ENCODE data around the gene RTF2. TPM values are rescaled to one million over a fixed set of nuclear protein-coding genes. Genes with fewer than 3 reads are reported as not detected.
A peak's percentile ranks its signal among the peaks of the same experiment; 100 is the strongest.

The RTF2 gene
- total RNA-seq, 4 donors from 2014 or later = 46.1 to 68.6 (median 64.2) TPM

DNA sequence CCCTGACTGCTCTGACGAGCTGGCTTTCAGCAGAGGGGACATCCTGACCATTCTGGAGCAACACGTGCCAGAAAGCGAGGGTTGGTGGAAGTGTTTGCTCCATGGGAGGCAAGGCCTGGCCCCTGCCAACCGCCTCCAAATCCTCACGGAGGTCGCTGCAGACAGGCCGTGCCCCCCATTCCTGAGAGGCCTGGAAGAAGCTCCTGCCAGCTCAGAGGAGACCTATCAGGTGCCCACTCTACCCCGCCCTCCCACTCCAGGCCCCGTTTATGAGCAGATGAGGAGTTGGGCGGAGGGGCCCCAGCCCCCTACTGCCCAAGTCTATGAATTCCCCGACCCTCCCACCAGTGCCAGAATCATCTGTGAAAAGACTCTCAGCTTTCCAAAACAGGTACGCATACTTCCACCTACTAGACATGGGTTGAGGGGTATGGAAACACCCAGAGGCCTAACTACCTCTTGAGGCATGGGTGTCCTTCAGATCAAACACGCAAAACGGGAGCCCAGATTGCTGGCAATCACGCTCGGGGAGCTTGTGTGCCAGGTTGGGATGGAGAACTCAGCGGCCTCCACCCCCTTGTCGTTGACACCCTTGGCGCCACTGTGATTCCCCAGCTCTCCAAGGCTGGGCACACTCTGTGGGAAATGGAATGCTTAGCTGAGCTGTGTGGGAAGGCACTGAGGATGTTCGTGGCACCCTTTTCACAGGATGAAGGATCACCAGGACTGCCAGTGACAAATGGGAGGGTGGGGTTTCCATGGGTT lies 31.0 kb upstream of the RTF2 start:
- 82 to 86% methylated on average over 13 to 16 of the region's 20 CpGs for WGBS, 2 donors
- Histone ChIP-seq H3K4me3 (replicated peaks in 1 of 3) (no peak overlapping the region), H3K27me3 (no peaks in the 10 kb centered on the region), H3K27ac (no peak overlapping the region), H3K9me3 (no peaks in the 10 kb centered on the region), H3K4me1 (peaks cover 8 to 13% of the 10 kb centered on the region in 2 donors), H3K36me3 (no peaks in the 10 kb centered on the region)
- intact Hi-C loops (cut with DNase I) = no loop called here
- no peak for DNase-seq
- TF ChIP-seq, protein P1, sequence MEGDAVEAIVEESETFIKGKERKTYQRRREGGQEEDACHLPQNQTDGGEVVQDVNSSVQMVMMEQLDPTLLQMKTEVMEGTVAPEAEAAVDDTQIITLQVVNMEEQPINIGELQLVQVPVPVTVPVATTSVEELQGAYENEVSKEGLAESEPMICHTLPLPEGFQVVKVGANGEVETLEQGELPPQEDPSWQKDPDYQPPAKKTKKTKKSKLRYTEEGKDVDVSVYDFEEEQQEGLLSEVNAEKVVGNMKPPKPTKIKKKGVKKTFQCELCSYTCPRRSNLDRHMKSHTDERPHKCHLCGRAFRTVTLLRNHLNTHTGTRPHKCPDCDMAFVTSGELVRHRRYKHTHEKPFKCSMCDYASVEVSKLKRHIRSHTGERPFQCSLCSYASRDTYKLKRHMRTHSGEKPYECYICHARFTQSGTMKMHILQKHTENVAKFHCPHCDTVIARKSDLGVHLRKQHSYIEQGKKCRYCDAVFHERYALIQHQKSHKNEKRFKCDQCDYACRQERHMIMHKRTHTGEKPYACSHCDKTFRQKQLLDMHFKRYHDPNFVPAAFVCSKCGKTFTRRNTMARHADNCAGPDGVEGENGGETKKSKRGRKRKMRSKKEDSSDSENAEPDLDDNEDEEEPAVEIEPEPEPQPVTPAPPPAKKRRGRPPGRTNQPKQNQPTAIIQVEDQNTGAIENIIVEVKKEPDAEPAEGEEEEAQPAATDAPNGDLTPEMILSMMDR (IDR thresholded peaks at IDR 0.05) = no peak
- TF ChIP-seq POLR2A (IDR thresholded peaks at IDR 0.05) = no peak

DNA sequence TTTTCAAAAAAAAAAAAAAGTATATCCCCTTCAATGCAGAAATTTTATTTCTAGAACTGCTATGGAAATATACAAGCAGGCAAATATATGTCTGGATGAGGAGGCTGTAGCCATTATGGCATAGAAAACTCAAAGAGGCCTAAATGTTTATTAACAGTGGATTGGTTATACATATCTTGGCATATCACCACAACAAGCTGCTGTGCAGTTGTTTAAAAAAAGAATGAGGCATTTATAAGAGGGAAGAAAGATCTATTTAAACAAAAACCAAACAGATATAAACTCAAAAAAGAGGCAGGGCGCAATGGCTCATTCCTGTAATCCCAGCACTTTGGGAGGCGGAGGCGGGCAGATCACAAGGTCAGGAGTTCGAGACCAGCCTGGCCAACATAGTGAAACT lies 30.1 kb upstream of the RTF2 start:
- intact Hi-C loops (cut with DNase I) = no loop called here
- 95 to 97% methylated on average over 4 of the region's 4 CpGs for WGBS, 2 donors
- TF ChIP-seq, protein P1 (IDR thresholded peaks at IDR 0.05) = no peak
- no peak for TF ChIP-seq POLR2A (IDR thresholded peaks at IDR 0.05)
- Histone ChIP-seq H3K36me3 (no peaks in the 10 kb centered on the region), H3K27ac (no peak overlapping the region), H3K9me3 (no peaks in the 10 kb centered on the region), H3K4me3 (replicated peaks in 1 of 3) (no peak overlapping the region), H3K27me3 (no peaks in the 10 kb centered on the region), H3K4me1 (peaks cover 8 to 13% of the 10 kb centered on the region in 2 donors)
- DNase-seq = no peak

DNA sequence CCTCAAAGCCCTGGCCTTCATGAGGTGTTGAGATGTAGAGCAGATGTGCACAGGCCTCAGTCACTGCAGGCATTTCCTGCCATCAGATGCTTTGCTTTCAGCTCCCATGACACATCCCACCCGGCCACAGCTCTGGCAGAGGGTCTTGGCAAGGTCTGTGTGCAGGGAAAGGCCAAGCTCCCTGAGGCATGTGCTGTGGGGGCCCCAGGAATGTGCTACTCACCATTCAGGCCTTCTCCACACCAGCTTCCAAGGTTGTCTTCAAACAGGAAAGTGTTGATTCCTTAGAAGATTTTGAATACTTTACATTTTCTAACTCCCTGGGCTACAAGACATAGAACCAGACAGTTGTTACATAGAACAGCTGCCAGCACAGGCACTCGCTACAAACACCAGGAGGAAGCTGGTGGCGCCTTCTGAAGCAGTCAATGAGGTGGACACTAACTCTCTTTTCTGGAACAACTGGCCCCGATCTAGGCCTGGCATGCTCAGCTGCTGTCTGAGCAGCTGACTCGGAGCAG lies 28.6 kb upstream of the RTF2 start:
- WGBS, 2 donors = 31 to 34% methylated on average over 5 of the region's 5 CpGs
- Histone ChIP-seq H3K4me1 (peaks cover 8 to 13% of the 10 kb centered on the region in 2 donors), H3K27ac (peak overlapping the region in 1 of 3 donors; percentile 9), H3K4me3 (replicated peaks in 1 of 3) (no peak overlapping the region), H3K36me3 (no peaks in the 10 kb centered on the region), H3K27me3 (no peaks in the 10 kb centered on the region), H3K9me3 (no peaks in the 10 kb centered on the region)
- no peak for TF ChIP-seq POLR2A (IDR thresholded peaks at IDR 0.05)
- TF ChIP-seq, protein P1 (IDR thresholded peaks at IDR 0.05) = no peak
- intact Hi-C loops (cut with DNase I) = no loop called here
- DNase-seq = peak; percentile 53 to 67

DNA sequence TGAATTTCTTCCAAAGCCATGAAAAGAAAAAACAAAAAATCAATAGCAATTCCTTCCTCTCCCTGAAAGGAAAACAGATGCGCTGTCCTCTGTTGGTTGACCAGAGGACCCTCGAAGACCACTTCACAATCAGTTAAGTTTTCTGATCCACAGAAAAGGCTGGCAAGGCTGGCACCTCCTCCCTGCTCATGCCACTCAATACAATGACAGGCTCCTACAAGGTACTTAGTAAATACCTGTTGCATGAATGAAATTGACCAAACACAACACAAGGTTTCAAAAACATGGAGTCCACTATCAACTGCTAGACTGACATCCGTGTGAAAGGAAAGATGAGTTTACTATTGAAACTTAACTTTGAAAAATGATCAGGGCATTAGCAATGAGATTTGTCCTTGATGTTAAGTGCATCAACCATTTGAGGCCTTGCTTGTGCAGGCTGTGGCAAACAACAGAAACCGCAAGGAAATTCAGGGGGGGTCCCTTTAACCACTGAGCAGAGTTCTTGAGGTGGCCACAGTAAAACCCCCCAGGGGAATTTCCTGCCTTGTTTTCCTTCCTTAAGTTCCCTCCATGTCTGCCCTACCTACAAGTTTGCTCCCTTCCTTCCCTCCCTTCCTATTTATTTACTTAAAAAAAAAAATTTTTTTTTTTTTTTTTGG lies 27.9 kb upstream of the RTF2 start:
- H3K36me3 ChIP-seq = no peaks in the 10 kb centered on the region
- 48 to 53% methylated on average over 4 of the region's 4 CpGs for WGBS, 2 donors
- no peaks in the 10 kb centered on the region for H3K27me3 ChIP-seq
- peak overlapping the region in 1 of 3 donors; percentile 9 for H3K27ac ChIP-seq
- no peak overlapping the region for H3K4me3 ChIP-seq (replicated peaks in 1 of 3)
- TF ChIP-seq POLR2A (IDR thresholded peaks at IDR 0.05) = no peak
- TF ChIP-seq, protein P1 (IDR thresholded peaks at IDR 0.05) = no peak
- intact Hi-C loops (cut with DNase I) = no loop called here
- H3K9me3 ChIP-seq = no peaks in the 10 kb centered on the region
- peaks cover 8 to 13% of the 10 kb centered on the region in 2 donors for H3K4me1 ChIP-seq
- DNase-seq = peak; percentile 38 to 48
